Vagina (tissue), 2 donors: Measurements from ENCODE around the gene HMCN1.

Source experiments
- POLR2A ChIP-seq, 2 donors: fragments of 450-650 bp; IDR thresholded peaks; one replicate each; pipeline ENCODE4 v1.6.1; 2017; ENCODE audit warnings: antibody characterized with exemption in 2 of 2, mild to moderate bottlenecking in 2 of 2, moderate library complexity in 2 of 2
- POLR2AphosphoS5 ChIP-seq, 2 donors: sonication (generic); formaldehyde crosslinking; IDR thresholded peaks; one replicate each; pipeline ENCODE4 v1.9.0; 2017; ENCODE audit warnings: antibody characterized with exemption in 2 of 2, mild to moderate bottlenecking in 2 of 2, low read depth in 1 of 2; ENCODE audit not compliant: insufficient read depth in 1 of 2
- TF ChIP-seq, protein P1 (sequence below), 3 experiments: fragments of 450-650 bp in 2 of 3; fragments of 200-600 bp in 1 of 3; sonication (generic) in 1 of 3; IDR thresholded peaks; one replicate each; pipeline ENCODE4 v1.5.1; 2017 to 2019; ENCODE audit warnings: antibody characterized with exemption in 3 of 3, mild to moderate bottlenecking in 2 of 3, moderate library complexity in 2 of 3

DNA sequence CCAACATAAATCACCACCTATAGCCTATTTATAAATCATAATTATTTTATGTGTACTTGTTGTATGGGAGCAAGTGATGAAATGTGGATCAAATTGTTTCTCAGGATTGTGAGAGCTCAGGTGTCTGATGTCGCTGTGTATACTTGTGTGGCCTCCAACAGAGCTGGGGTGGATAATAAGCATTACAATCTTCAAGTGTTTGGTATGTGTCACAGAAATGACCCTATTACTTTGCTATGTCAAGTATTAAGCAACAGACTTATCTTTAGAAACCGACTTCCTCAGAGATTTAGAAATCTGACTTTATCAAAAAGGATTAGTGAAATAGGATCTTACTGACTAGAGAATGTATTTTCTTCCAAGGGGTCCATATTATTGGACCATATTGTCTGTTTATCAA, 360.0 kb downstream of the HMCN1 start:
- TF ChIP-seq POLR2A (IDR thresholded peaks at IDR 0.05) (no peak), POLR2AphosphoS5 (IDR thresholded peaks at IDR 0.05; ENCODE audit: insufficient read depth in 1 of 2, low read depth in 1 of 2) (no peak)
- TF ChIP-seq, protein P1, sequence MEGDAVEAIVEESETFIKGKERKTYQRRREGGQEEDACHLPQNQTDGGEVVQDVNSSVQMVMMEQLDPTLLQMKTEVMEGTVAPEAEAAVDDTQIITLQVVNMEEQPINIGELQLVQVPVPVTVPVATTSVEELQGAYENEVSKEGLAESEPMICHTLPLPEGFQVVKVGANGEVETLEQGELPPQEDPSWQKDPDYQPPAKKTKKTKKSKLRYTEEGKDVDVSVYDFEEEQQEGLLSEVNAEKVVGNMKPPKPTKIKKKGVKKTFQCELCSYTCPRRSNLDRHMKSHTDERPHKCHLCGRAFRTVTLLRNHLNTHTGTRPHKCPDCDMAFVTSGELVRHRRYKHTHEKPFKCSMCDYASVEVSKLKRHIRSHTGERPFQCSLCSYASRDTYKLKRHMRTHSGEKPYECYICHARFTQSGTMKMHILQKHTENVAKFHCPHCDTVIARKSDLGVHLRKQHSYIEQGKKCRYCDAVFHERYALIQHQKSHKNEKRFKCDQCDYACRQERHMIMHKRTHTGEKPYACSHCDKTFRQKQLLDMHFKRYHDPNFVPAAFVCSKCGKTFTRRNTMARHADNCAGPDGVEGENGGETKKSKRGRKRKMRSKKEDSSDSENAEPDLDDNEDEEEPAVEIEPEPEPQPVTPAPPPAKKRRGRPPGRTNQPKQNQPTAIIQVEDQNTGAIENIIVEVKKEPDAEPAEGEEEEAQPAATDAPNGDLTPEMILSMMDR (IDR thresholded peaks at IDR 0.05) = no peak
